OCI-LY7 (cell line): Measurements from ENCODE around the gene ATF7. TPM values are rescaled to one million over a fixed set of nuclear protein-coding genes. Genes with fewer than 3 reads are reported as not detected.

Experiments used
- BruUV-seq: library from RNA; stranded (reverse); fragments of 400-500 nt; replicated peaks from 2 replicates; lab custom pipeline; 2021; lab: Mats Ljungman, UMichigan
- CTCF ChIA-PET: fragments of 300-600 bp; sonication (Branson Sonifier 250); formaldehyde crosslinking; loops from one replicate; lab custom pipeline; 2022; ENCODE audit warnings: antibody characterized with exemption; ENCODE audit not compliant: unreplicated experiment; lab: Charles Lee
- POLR2A ChIA-PET: fragments of 300-600 bp; sonication (Branson Sonifier 250); formaldehyde crosslinking; loops from one replicate; lab custom pipeline; 2022; ENCODE audit warnings: antibody characterized with exemption; lab: Charles Lee
- DNase-seq: peaks from one replicate; pipeline ENCODE4 v3.0.0-alpha.2; 2015; ENCODE audit warnings: low spot score
- H2AFZ ChIP-seq: fragments of 200-600 bp; sonication (generic), shearing (Covaris generic); 2 replicates; pipeline ENCODE4 v1.6.1; 2014; ENCODE audit warnings: mild to moderate bottlenecking, antibody characterized with exemption, low read length, moderate library complexity
- H3K27ac ChIP-seq: fragments of 200-600 bp; sonication (generic); 2 replicates; pipeline ENCODE4 v1.5.1; 2014; ENCODE audit warnings: mixed run types, low read depth, mild to moderate bottlenecking, moderate library complexity, low read length, inconsistent platforms; ENCODE audit not compliant: poor library complexity, severe bottlenecking
- H3K36me3 ChIP-seq: fragments of 200-600 bp; sonication (generic); 2 replicates; pipeline ENCODE4 v1.6.1; 2014; ENCODE audit warnings: mild to moderate bottlenecking, antibody characterized with exemption, low read length, moderate library complexity, mixed read lengths; ENCODE audit not compliant: insufficient read depth
- H3K4me1 ChIP-seq: fragments of 200-600 bp; sonication (generic); 2 replicates; pipeline ENCODE4 v1.5.1; 2014; ENCODE audit warnings: mild to moderate bottlenecking, low read length; ENCODE audit not compliant: insufficient read depth, poor library complexity, severe bottlenecking
- H3K4me2 ChIP-seq: fragments of 200-600 bp; sonication (generic); 2 replicates; pipeline ENCODE4 v1.6.1; 2014; ENCODE audit warnings: mild to moderate bottlenecking, low read length
- H3K4me3 ChIP-seq: fragments of 200-600 bp; sonication (generic); 2 replicates; pipeline ENCODE4 v1.5.1; 2014; ENCODE audit warnings: mild to moderate bottlenecking, low read depth, low read length; ENCODE audit not compliant: poor library complexity, severe bottlenecking
- H3K79me2 ChIP-seq: fragments of 200-600 bp; sonication (generic); 2 replicates; pipeline ENCODE4 v1.6.1; 2016; ENCODE audit warnings: low read depth, mild to moderate bottlenecking, low read length, moderate library complexity, mixed read lengths; ENCODE audit not compliant: insufficient read depth
- H3K9me2 ChIP-seq: fragments of 200-600 bp; sonication (generic); 2 replicates; pipeline ENCODE4 v1.6.1; 2016; ENCODE audit warnings: mild to moderate bottlenecking, low read length, mixed read lengths; ENCODE audit not compliant: insufficient read depth
- H3K9me3 ChIP-seq: fragments of 200-600 bp; sonication (generic); 2 replicates; pipeline ENCODE4 v1.6.1; 2014; ENCODE audit warnings: mild to moderate bottlenecking, mixed run types, low read length, mixed read lengths
- H4K20me1 ChIP-seq: fragments of 200-600 bp; sonication (generic); 2 replicates; pipeline ENCODE4 v1.6.1; 2014; ENCODE audit warnings: mild to moderate bottlenecking, antibody characterized with exemption, low read length, moderate library complexity, mixed read lengths; ENCODE audit not compliant: insufficient read depth
- CTCF ChIP-seq: fragments of 200-600 bp; sonication (generic); conservative IDR thresholded peaks from 2 replicates; pipeline ENCODE4 v1.5.1; 2014; ENCODE audit warnings: mild to moderate bottlenecking, antibody characterized with exemption, low read length, moderate library complexity, mixed read lengths
- EZH2phosphoT487 ChIP-seq: fragments of 200-600 bp; sonication (generic); IDR thresholded peaks from 2 replicates; pipeline ENCODE4 v1.6.1; 2018; ENCODE audit warnings: low read depth, borderline replicate concordance, mild to moderate bottlenecking, mixed run types, antibody characterized with exemption, low read length, moderate library complexity, mixed read lengths
- intact Hi-C: fragments of 100-400 bp; cut with micrococcal nuclease; formaldehyde crosslinking; loops from one replicate; pipeline ENCODE4 v1.10.0; 2022; ENCODE audit not compliant: unreplicated experiment
- total RNA-seq, 2 experiments: library from RNA; depleted of rRNA in 1 of 2; stranded (reverse); fragments of >200 nt in 1 of 2; shearing (Covaris generic) in 1 of 2; gene quantifications; 2 replicates each; pipeline ENCODE4 v1.2.3, GENCODE V29; 2014 to 2022

The ATF7 gene
- total RNA-seq, 2 experiments from 2014 or later, result 6.8 to 23.2 TPM

- POLR2A ChIA-PET, result interaction anchor here (0.7 kb wide), 1 partner anchor 28 kb away, joined by 8 read pairs; no protein-coding TSS in a partner anchor
- no peak for DNase-seq
- no peaks in the 10 kb centered on the region for H4K20me1 ChIP-seq
- H3K9me2 ChIP-seq, result no peaks in the 10 kb centered on the region
- CTCF ChIA-PET, result no interaction called here
- intact Hi-C loops, result no loop called here
- no peaks in the 10 kb centered on the region for H3K9me3 ChIP-seq
- H3K4me3 ChIP-seq, result no peak overlapping the region
- no peaks in the 10 kb centered on the region for H3K79me2 ChIP-seq
- H2AFZ ChIP-seq, result no peak overlapping the region
- no peak for TF ChIP-seq EZH2phosphoT487
- no peak for TF ChIP-seq CTCF
- BruUV-seq, result no TSS peak
- no peak overlapping the region for H3K4me2 ChIP-seq
- H3K27ac ChIP-seq, result no peak overlapping the region
- peaks cover 7% of the 10 kb centered on the region for H3K4me1 ChIP-seq
- H3K36me3 ChIP-seq, result no peaks in the 10 kb centered on the region
These were observed 5.5 kb upstream of the ATF7 start for GRCh38 chr12:53631721-53632120.

GRCh38 chr12:53627919-53628318, 1.7 kb upstream of the ATF7 start:
- Histone ChIP-seq H3K4me3 (no peak overlapping the region), H3K27ac (no peak overlapping the region), H3K4me2 (no peak overlapping the region), H3K9me3 (no peaks in the 10 kb centered on the region), H4K20me1 (no peaks in the 10 kb centered on the region), H2AFZ (no peak overlapping the region), H3K79me2 (peaks cover 29% of the 10 kb centered on the region), H3K36me3 (no peaks in the 10 kb centered on the region), H3K4me1 (peaks cover 24% of the 10 kb centered on the region), H3K9me2 (no peaks in the 10 kb centered on the region)
- no peak for DNase-seq
- CTCF ChIA-PET, result no interaction called here
- intact Hi-C loops, result loop anchor here (2.0 to 5.0 kb wide), 3 partner anchors 49 to 246 kb away; partner anchors contain the start of genes ATP5MC2, CISTR and SP1
- POLR2A ChIA-PET, result interaction anchor here (0.6 to 1.3 kb wide), 4 partner anchors 20 to 125 kb away, joined by 3 to 6 read pairs (median 4); partner anchors contain the start of gene ATP5MC2
- no TSS peak for BruUV-seq
- no peak for TF ChIP-seq CTCF
- no peak for TF ChIP-seq EZH2phosphoT487

GRCh38 chr12:53626702-53627169, 554 bp upstream of the ATF7 start:
- intact Hi-C loops, result loop anchor here (2.0 to 5.0 kb wide), 3 partner anchors 50 to 244 kb away; partner anchors contain the start of genes ATP5MC2, CISTR and SP1
- TF ChIP-seq CTCF (no peak), EZH2phosphoT487 (no peak)
- Histone ChIP-seq H3K27ac (peak overlapping the region; percentile 43), H3K4me3 (peak overlapping the region; percentile 90), H3K4me2 (peak overlapping the region; percentile 90), H3K9me3 (no peaks in the 10 kb centered on the region), H3K36me3 (no peaks in the 10 kb centered on the region), H3K4me1 (peaks cover 29% of the 10 kb centered on the region), H3K79me2 (peaks cover 34% of the 10 kb centered on the region), H2AFZ (peak overlapping the region; percentile 89), H3K9me2 (no peaks in the 10 kb centered on the region), H4K20me1 (no peaks in the 10 kb centered on the region)
- no peak for DNase-seq
- TSS peak; percentile 100 for BruUV-seq
- ChIA-PET CTCF (interaction anchor here (1.5 kb wide), 1 partner anchor 49 kb away, joined by 5 read pairs; the partner anchor contains the start of gene ATP5MC2), POLR2A (interaction anchor here (0.5 to 1.3 kb wide), 8 partner anchors 10 to 1273 kb away, joined by 3 to 7 read pairs (median 4); partner anchors contain the start of gene ATP5MC2)
